HG03064 (cell line): ENCODE measurements around the gene SSBP1.
"Not testable (repeated sequence)": the region's sequence is repeated elsewhere in the genome, so short reads cannot be mapped to it uniquely, and the experiment has no call there.

ENCODE experiments used
- ATAC-seq: cut with Tn5 transposase; IDR thresholded peaks from one replicate; pipeline ENCODE4 v1.9.1; 2021; ENCODE audit warnings: low read depth; ENCODE audit not compliant: unreplicated experiment

Gene SSBP1

DNA sequence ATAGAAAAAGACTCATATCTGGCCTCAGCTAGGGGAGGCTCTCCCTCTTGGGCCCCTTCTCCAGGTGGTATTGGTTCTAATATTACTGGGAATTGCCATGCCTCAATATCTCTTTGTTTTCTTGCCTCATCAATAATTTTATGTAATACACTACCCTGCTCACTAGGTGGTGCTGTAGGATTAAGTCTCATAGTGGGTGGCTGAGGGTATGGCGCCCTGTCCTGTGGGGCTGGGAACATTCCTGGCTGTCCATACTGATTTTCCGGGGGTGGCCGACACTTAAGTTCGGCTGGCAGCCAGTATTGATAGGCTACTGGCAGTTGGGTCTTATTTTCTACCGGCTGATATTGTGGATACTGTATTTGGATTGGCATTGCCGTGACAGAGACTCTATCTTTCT, 16.8 kb downstream of the SSBP1 start:
- ATAC-seq: no peak

DNA sequence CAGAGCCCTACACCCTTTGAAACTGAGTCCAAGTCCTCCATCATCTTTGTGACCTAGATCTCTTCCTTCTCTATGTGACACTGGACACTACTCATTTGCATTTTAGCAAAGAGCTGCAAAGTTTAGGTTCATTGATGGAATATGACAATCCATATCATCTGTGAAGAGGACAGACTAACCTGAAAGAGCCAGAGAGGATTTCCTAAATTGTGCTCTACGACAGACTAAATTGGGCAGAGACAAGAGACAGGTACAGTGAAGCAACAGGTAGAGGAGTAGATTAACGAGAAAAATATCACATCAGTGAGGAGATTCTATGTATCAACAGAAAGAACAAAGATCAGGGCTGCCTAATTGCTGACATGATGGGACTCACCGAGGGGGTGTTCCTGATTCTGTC, 25.6 kb downstream of the SSBP1 start, which contains the start of gene TAS2R3:
Gene TAS2R3 (plus strand): TSS at position 301 of the 400 bp plus-strand sequence. CDS start 62 bp downstream, at position 363.
- ATAC-seq: no peak

DNA sequence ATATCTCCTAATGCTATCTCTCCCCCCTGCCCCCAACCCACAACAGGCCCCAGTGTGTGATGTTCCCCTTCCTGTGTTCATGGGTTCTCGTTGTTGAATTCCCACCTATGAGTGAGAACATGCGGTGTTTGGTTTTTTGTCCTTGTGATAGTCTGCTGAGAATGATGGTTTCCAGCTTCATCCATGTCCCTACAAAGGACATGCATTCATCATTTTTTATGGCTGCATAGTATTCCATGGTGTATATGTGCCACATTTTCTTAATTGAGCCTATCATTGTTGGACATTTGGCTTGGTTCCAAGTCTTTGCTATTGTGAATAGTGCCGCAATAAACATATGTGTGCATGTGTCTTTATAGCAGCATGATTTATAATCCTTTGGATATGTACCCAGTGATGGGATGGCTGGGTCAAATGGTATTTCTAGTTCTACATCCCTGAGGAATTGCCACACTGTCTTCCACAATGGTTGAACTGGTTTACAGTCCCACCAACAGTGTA, 32.0 kb downstream of the SSBP1 start:
- not testable (repeated sequence) for ATAC-seq

DNA sequence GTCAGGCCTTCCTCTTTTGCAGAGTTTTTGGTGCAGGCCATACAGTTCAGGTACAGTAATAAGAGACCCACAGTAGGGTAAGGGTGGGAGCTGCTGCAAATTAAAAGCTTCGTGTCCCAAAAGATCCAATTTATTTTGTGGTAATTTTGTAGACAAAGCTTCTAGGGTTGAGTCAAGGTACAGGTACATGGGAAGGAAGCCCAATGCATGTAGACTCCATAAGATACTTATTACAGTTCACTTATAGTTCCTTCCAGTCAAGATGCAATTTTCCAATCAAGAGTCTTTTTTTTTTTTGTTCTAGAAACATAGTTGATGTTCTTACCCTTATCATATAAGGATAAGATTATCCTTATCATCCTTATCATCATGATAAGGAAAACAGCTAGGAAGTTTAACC, 38.2 kb downstream of the SSBP1 start, which contains the start of gene TAS2R4:
Gene TAS2R4 (plus strand): TSS at position 301 of the 400 bp plus-strand sequence. CDS start 1,815 bp downstream, outside the sequence.
- ATAC-seq: no peak

DNA sequence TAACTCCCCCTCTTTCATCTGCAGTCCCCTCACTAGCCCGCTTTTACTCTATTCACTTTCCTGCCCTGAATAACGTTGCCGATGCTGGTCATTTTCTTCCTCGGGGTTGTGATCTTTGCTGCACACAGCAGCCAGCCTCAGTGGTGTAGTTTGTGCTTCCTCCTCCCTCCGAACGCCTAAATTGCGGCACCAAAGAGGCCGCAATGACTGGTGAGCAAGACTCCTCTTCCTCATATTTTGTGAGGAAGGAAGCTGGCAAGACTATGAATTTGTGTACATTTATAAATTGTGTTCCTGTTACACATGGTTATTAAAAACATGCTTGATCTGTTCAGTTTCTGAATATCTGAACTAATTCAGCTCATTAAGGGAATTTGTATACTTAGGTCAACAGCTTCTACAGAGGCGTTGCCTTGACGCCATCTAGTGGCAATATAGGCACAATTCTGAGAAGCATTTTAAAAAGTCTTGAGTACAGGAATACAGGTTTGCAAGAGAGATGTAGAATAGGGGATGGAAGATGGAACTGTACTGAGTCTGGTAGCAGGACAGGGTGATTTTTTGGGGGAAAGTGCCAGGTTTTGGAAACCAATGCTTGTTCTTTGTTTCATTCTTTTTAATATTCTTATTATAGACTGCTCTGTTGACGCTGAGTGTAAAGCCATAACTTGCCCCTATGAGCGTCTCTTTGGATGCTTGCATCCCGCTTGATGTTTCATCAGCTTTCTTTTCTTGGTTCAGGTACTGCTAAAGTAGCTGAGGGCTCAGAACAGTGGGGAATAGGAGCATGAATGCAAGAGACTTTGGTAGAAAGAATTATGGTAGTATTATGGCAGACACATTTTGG, 47.8 kb downstream of the SSBP1 start:
- peak; percentile 67 for ATAC-seq

DNA sequence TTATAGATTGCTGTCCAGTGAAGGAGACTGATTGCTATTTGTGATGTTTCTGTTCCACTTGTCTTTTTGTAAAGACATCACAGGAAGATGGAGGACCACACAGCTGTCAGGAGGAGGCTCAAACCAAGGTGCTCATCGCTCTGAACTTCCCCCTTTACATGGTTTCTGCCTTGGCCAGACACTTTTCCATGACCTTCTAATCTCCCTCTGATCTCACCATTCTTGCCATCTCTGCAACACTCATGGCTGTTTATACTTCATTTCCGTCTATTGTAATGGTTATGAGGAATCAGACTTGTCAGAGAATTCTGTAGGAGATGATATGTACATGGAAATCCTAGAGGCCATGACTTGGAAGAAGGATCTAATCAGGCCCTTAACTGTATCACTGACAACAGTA, 50.1 kb downstream of the SSBP1 start:
- ATAC-seq: no peak

DNA sequence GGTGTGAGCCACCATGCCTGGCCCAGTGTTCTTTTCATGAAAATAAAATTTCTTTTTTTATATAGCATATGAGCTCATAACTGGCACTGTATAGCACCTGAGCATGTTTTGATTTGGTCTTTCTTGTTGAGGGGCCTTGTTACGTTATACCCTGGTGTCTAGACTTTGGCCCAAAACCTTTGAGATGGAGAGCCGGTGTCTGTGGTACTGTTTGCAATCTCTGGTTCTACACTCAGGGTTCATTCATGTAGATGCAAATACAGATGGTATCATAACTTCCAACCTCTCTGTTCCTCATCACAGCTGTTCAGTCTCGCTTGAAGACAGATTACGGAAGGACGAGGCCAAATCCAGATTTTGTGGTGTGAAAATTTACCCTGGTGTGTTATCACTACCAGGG, 51.8 kb downstream of the SSBP1 start, which contains the start of gene TAS2R5:
Gene TAS2R5 (plus strand): TSS at position 301 of the 400 bp plus-strand sequence. CDS start 145 bp downstream, outside the sequence.
- ATAC-seq: no peak

DNA sequence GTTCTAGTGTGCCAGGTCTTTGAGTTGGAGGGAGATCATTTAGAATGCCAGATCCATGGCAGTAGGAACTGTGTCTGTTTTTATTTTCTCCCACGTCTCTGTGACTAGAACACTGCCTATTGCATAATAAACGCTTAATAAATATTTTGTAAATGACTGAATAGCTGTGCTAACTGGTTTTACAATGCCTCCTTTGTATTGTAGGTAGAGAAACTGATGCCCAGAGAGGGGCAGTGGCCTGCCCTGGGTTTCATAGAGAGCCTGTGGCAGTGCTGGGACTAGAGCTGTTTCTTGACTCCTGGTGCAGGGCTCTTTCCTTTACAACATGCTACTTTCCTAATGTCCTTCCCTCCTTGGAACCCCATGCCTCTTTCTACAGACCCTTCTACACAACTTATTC, 54.4 kb downstream of the SSBP1 start:
- ATAC-seq: no peak
